PC-9 (cell line): ENCODE results near the gene ZNF219. TPM values are rescaled to one million over a fixed set of nuclear protein-coding genes. Genes with fewer than 3 reads are reported as not detected.

ENCODE experiments used
- BruUV-seq: library from RNA; stranded (reverse); fragments of 400-500 nt; replicated peaks from 2 replicates; lab custom pipeline; 2021; lab: Mats Ljungman, UMichigan
- CTCF ChIA-PET: fragments of 300-600 bp; sonication (Branson Sonifier 250); formaldehyde crosslinking; loops from one replicate; lab custom pipeline; 2022; ENCODE audit warnings: antibody characterized with exemption; lab: Charles Lee
- POLR2A ChIA-PET: fragments of 300-600 bp; sonication (Branson Sonifier 250); formaldehyde crosslinking; loops from one replicate; lab custom pipeline; 2022; ENCODE audit warnings: antibody characterized with exemption; ENCODE audit not compliant: unreplicated experiment; lab: Charles Lee
- DNase-seq, 2 experiments: peaks; one replicate each; pipeline versions ENCODE4 v3.0.0 to v3.0.0-alpha.2; 2015 to 2022; ENCODE audit warnings: mixed read lengths in 1 of 2
- H2AFZ ChIP-seq: fragments of 200-600 bp; sonication (generic); 2 replicates; pipeline ENCODE4 v1.8.1; 2017; ENCODE audit warnings: antibody characterized with exemption
- H3F3A ChIP-seq: fragments of 200-600 bp; sonication (generic); 2 replicates; pipeline ENCODE4 v1.8.1; 2017; ENCODE audit warnings: antibody characterized with exemption, mild to moderate bottlenecking, low read depth; ENCODE audit not compliant: insufficient read depth
- H3K27ac ChIP-seq: fragments of 200-600 bp; sonication (generic); 2 replicates; pipeline ENCODE4 v1.6.1; 2016; ENCODE audit warnings: mixed run types
- H3K27me3 ChIP-seq: fragments of 200-600 bp; sonication (generic); 2 replicates; pipeline ENCODE4 v1.6.1; 2016; ENCODE audit warnings: low read depth, mixed run types; ENCODE audit not compliant: insufficient read depth
- H3K36me3 ChIP-seq: fragments of 200-600 bp; sonication (generic); 2 replicates; pipeline ENCODE4 v1.6.1; 2016; ENCODE audit warnings: low read depth, mixed run types
- H3K4me1 ChIP-seq: fragments of 200-600 bp; sonication (generic); replicated peaks from 2 replicates; pipeline ENCODE4 v1.6.1; 2016; ENCODE audit warnings: mixed run types; ENCODE audit not compliant: insufficient read depth
- H3K4me2 ChIP-seq: fragments of 200-600 bp; sonication (generic); 2 replicates; pipeline ENCODE4 v1.6.1; 2017; ENCODE audit warnings: mixed run types
- H3K4me3 ChIP-seq: fragments of 200-600 bp; sonication (generic); 2 replicates; pipeline ENCODE4 v1.6.1; 2016; ENCODE audit warnings: mixed run types
- H3K79me2 ChIP-seq: fragments of 200-600 bp; sonication (generic); 2 replicates; pipeline ENCODE4 v1.6.1; 2017; ENCODE audit warnings: low read depth, mixed run types
- H3K9me2 ChIP-seq: fragments of 200-600 bp; sonication (generic); 2 replicates; pipeline ENCODE4 v1.8.1; 2017; ENCODE audit warnings: mild to moderate bottlenecking; ENCODE audit not compliant: insufficient read depth
- H3K9me3 ChIP-seq: fragments of 200-600 bp; sonication (generic); 2 replicates; pipeline ENCODE4 v1.8.1; 2016; ENCODE audit warnings: low read depth; ENCODE audit not compliant: insufficient read depth
- H4K20me1 ChIP-seq: fragments of 200-600 bp; sonication (generic); 2 replicates; pipeline ENCODE4 v1.8.1; 2017; ENCODE audit not compliant: insufficient read depth
- CTCF ChIP-seq: fragments of 200-600 bp; sonication (generic); conservative IDR thresholded peaks from 2 replicates; pipeline ENCODE4 v1.6.1; 2017; ENCODE audit warnings: mixed run types, antibody characterized with exemption, mild to moderate bottlenecking, moderate library complexity
- EZH2 ChIP-seq: fragments of 200-600 bp; sonication (generic); IDR thresholded peaks from 2 replicates; pipeline ENCODE4 v1.8.0; 2017; ENCODE audit warnings: antibody characterized with exemption, low read depth
- intact Hi-C: fragments of 100-400 bp; cut with micrococcal nuclease; formaldehyde crosslinking; loops from one replicate; pipeline ENCODE4 v1.10.0; 2022; ENCODE audit not compliant: unreplicated experiment
- total RNA-seq: library from RNA; stranded (reverse); gene quantifications from 2 replicates; pipeline ENCODE4 v1.2.3, GENCODE V29; 2021

Gene ZNF219
- total RNA-seq, 1 experiment from 2014 or later = 25.3 TPM

GRCh38 chr14:21040370-21040925, 58.0 kb downstream of the ZNF219 start:
- ChIA-PET POLR2A (no interaction called here), CTCF (interaction anchor here (0.6 to 2.0 kb wide), 3 partner anchors 19 to 70 kb away, joined by 3 to 18 read pairs (median 7); no protein-coding TSS in a partner anchor)
- Histone ChIP-seq H3K4me3 (no peak overlapping the region), H3K27ac (no peak overlapping the region), H3F3A (peaks cover 9% of the 10 kb centered on the region; the same call in 1 of the 2 replicates), H3K9me2 (no peaks in the 10 kb centered on the region), H3K9me3 (no peaks in the 10 kb centered on the region), H3K4me2 (no peak overlapping the region), H2AFZ (no peak overlapping the region), H3K79me2 (no peaks in the 10 kb centered on the region), H3K27me3 (no peaks in the 10 kb centered on the region), H3K36me3 (no peaks in the 10 kb centered on the region), H4K20me1 (no peaks in the 10 kb centered on the region), H3K4me1 (peaks cover 15% of the 10 kb centered on the region)
- TF ChIP-seq EZH2 = no peak
- TF ChIP-seq CTCF = 0 out of 2 replicates have a peak, but pooled peaks have one; percentile 20
- DNase-seq = no peak
- no TSS peak for BruUV-seq
- intact Hi-C loops = loop anchor here (1.0 kb wide), 2 partner anchors 26 to 183 kb away; no protein-coding TSS in a partner anchor

Other genes with a start within 250 kb of the ZNF219 start
- gene RNASE3, start 207.3 kb downstream of the ZNF219 start, total RNA-seq = not detected in 2 replicates
- not detected in 2 replicates for gene RNASE2, start 143.2 kb downstream of the ZNF219 start, total RNA-seq
- gene METTL17, start 108.7 kb downstream of the ZNF219 start, total RNA-seq = 40.9 and 51.2 TPM in 2 replicates
- 0.35 and 0.68 TPM in 2 replicates for gene SLC39A2, start 99.4 kb downstream of the ZNF219 start, total RNA-seq
- gene NDRG2, start 73.6 kb downstream of the ZNF219 start, total RNA-seq = 12.2 and 14.6 TPM in 2 replicates
- not detected in 2 replicates for gene TPPP2, start 68.4 kb downstream of the ZNF219 start, total RNA-seq
- gene RNASE13, start 63.8 kb downstream of the ZNF219 start, total RNA-seq = not detected in 2 replicates
- not detected in 2 replicates for gene RNASE7, start 56.3 kb downstream of the ZNF219 start, total RNA-seq
- gene RNASE8, start 40.8 kb downstream of the ZNF219 start, total RNA-seq = not detected in 2 replicates
- 12.7 and 13.0 TPM in 2 replicates for gene ARHGEF40, start 28.4 kb downstream of the ZNF219 start, total RNA-seq
- gene TMEM253, start 2.4 kb upstream of the ZNF219 start, total RNA-seq = 0.35 and 1.4 TPM in 2 replicates
- gene OR5AU1, start 57.4 kb upstream of the ZNF219 start, total RNA-seq = not detected in 2 replicates
- 486 and 550 TPM in 2 replicates for gene HNRNPC, start 170.8 kb upstream of the ZNF219 start, total RNA-seq
- gene RPGRIP1, start 181.4 kb upstream of the ZNF219 start, total RNA-seq = 0.75 and 2.1 TPM in 2 replicates